Loucy (cell line): ENCODE data around the gene SERAC1.
"Not testable (repeated sequence)": the region's sequence is repeated elsewhere in the genome, so short reads cannot be mapped to it uniquely, and the experiment has no call there.

ENCODE experiments used
- EZH2phosphoT487 ChIP-seq: fragments of 200-600 bp; IDR thresholded peaks from 2 replicates; pipeline ENCODE4 v1.6.1; 2018; ENCODE audit warnings: antibody characterized with exemption, mild to moderate bottlenecking, moderate library complexity, borderline replicate concordance
- TF ChIP-seq, protein P1 (sequence below): fragments of 200-600 bp; sonication (generic); conservative IDR thresholded peaks from 2 replicates; pipeline ENCODE4 v1.5.1; 2014; ENCODE audit warnings: mild to moderate bottlenecking, antibody characterized with exemption, low read length

DNA sequence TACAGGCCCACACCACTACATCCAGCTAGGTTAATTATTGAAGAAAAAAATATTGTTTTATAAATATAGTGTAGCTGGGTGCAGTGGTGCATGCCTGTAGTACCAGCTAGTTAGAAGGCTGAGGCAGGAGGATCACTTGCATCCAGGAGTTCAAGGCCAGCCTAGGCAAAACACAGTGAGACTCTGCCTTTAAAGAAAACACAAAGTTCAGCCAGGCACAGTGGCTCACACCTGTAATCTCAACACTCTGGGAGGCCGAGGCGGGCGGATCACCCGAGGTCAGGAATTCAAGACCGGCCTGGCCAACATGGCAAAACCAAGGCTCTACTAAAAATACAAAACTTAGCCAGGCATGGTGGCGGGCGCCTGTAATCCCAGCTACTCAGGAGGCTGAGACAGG, 16.0 kb downstream of the SERAC1 start:
- TF ChIP-seq, protein P1, sequence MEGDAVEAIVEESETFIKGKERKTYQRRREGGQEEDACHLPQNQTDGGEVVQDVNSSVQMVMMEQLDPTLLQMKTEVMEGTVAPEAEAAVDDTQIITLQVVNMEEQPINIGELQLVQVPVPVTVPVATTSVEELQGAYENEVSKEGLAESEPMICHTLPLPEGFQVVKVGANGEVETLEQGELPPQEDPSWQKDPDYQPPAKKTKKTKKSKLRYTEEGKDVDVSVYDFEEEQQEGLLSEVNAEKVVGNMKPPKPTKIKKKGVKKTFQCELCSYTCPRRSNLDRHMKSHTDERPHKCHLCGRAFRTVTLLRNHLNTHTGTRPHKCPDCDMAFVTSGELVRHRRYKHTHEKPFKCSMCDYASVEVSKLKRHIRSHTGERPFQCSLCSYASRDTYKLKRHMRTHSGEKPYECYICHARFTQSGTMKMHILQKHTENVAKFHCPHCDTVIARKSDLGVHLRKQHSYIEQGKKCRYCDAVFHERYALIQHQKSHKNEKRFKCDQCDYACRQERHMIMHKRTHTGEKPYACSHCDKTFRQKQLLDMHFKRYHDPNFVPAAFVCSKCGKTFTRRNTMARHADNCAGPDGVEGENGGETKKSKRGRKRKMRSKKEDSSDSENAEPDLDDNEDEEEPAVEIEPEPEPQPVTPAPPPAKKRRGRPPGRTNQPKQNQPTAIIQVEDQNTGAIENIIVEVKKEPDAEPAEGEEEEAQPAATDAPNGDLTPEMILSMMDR, result not testable (repeated sequence)
- TF ChIP-seq EZH2phosphoT487, result not testable (repeated sequence)
